GM19372 (cell line): ENCODE measurements around the gene NTMT1.

ENCODE experiments used
- ATAC-seq: cut with Tn5 transposase; IDR thresholded peaks from one replicate; pipeline ENCODE4 v1.9.1; 2021; ENCODE audit warnings: mild to moderate bottlenecking, low read depth, moderate library complexity; ENCODE audit not compliant: unreplicated experiment

The NTMT1 gene

GRCh38 chr9:129672702-129673101 is 46.7 kb downstream of the NTMT1 start:
- no peak for ATAC-seq

GRCh38 chr9:129673602-129674001 is 47.6 kb downstream of the NTMT1 start:
- ATAC-seq: no peak

GRCh38 chr9:129674229-129674628 is 48.3 kb downstream of the NTMT1 start:
- ATAC-seq: no peak

- no peak for ATAC-seq
Observed at GRCh38 chr9:129675620-129676019, 49.7 kb downstream of the NTMT1 start.

GRCh38 chr9:129676287-129676686 is 50.3 kb downstream of the NTMT1 start:
- no peak for ATAC-seq

GRCh38 chr9:129676975-129677374 is 51.0 kb downstream of the NTMT1 start:
- no peak for ATAC-seq

- ATAC-seq: no peak
Observed at GRCh38 chr9:129677456-129677855, 51.5 kb downstream of the NTMT1 start.

GRCh38 chr9:129678844-129679243 is 52.9 kb downstream of the NTMT1 start:
- no peak for ATAC-seq

- no peak for ATAC-seq
Observed at GRCh38 chr9:129679537-129679936, 53.6 kb downstream of the NTMT1 start.

- no peak for ATAC-seq
Observed at GRCh38 chr9:129681924-129682323, 56.0 kb downstream of the NTMT1 start.

- ATAC-seq: no peak
Observed at GRCh38 chr9:129682381-129682780, 56.4 kb downstream of the NTMT1 start.

GRCh38 chr9:129685220-129685932 is 59.4 kb downstream of the NTMT1 start:
- ATAC-seq: no peak
